HepG2 (cell line): Measurements from ENCODE around the gene ANKIB1.

Experiments
- EZH2 ChIP-seq: conservative IDR thresholded peaks from 2 replicates; pipeline ENCODE4 v1.6.1; 2012; ENCODE audit warnings: mild to moderate bottlenecking, low read depth, low read length, moderate library complexity
- FOSL1 ChIP-seq: sonication (generic); formaldehyde crosslinking; IDR thresholded peaks from 2 replicates; pipeline ENCODE4 v1.9.0; 2021; ENCODE audit warnings: missing genetic modification reagents, borderline replicate concordance
- SALL2 ChIP-seq: sonication (generic); formaldehyde crosslinking; IDR thresholded peaks from 2 replicates; pipeline ENCODE4 v1.8.1; 2023; ENCODE audit warnings: mild to moderate bottlenecking, missing genetic modification reagents, inconsistent platforms
- SMARCC2 ChIP-seq: fragments of 450-650 bp; IDR thresholded peaks from 2 replicates; pipeline ENCODE4 v1.6.1; 2017; ENCODE audit warnings: antibody characterized with exemption, mild to moderate bottlenecking
- TBL1XR1 ChIP-seq: fragments of 150-350 bp; IDR thresholded peaks from 2 replicates; pipeline ENCODE4 v1.6.1; 2014; ENCODE audit warnings: borderline replicate concordance, low read length; ENCODE audit not compliant: partially characterized antibody
- TGIF2 ChIP-seq: IDR thresholded peaks from 2 replicates; pipeline ENCODE4 v1.6.1; 2016; ENCODE audit warnings: control low read depth, missing compliant biosample characterization
- TMF1 ChIP-seq: sonication (generic); formaldehyde crosslinking; IDR thresholded peaks from 2 replicates; pipeline ENCODE4 v1.8.1; 2022; ENCODE audit warnings: low read depth, missing genetic modification reagents
- ZNF33A ChIP-seq: sonication (generic); formaldehyde crosslinking; IDR thresholded peaks from 2 replicates; pipeline ENCODE4 v1.5.1; 2020; ENCODE audit warnings: missing genetic modification reagents, mild to moderate bottlenecking, moderate library complexity, borderline replicate concordance
- TF ChIP-seq, protein P1 (sequence below): sonication (generic); formaldehyde crosslinking; IDR thresholded peaks from 2 replicates; pipeline ENCODE4 v1.5.0; 2020; ENCODE audit warnings: mild to moderate bottlenecking, missing genetic modification reagents, moderate library complexity

DNA sequence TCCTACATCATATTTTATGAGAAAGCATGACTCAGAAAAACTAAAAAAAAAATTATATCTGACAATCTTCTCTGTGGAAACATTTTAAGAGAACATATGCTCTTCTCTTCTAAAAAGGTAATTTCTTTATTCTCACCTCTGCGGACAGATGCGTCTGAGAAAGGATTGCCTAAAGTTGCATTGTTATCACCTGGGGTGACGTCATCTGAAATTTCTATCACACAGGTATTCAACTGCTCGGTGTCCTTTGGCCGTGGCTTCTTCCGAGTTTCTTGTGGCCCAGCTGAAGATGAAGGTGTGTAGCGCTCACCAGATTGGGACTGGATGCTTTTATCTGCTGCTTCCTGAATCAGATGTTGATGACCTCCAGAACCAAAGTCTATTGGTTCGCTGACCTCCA is 187.2 kb downstream of the ANKIB1 start:
- TF ChIP-seq, protein P1, sequence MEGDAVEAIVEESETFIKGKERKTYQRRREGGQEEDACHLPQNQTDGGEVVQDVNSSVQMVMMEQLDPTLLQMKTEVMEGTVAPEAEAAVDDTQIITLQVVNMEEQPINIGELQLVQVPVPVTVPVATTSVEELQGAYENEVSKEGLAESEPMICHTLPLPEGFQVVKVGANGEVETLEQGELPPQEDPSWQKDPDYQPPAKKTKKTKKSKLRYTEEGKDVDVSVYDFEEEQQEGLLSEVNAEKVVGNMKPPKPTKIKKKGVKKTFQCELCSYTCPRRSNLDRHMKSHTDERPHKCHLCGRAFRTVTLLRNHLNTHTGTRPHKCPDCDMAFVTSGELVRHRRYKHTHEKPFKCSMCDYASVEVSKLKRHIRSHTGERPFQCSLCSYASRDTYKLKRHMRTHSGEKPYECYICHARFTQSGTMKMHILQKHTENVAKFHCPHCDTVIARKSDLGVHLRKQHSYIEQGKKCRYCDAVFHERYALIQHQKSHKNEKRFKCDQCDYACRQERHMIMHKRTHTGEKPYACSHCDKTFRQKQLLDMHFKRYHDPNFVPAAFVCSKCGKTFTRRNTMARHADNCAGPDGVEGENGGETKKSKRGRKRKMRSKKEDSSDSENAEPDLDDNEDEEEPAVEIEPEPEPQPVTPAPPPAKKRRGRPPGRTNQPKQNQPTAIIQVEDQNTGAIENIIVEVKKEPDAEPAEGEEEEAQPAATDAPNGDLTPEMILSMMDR = no peak
- no peak for TF ChIP-seq ZNF33A (CRISPR knock-in tag)
- TF ChIP-seq FOSL1 = no peak
- no peak for TF ChIP-seq TBL1XR1
- no peak for TF ChIP-seq TGIF2
- no peak for TF ChIP-seq SMARCC2
- no peak for TF ChIP-seq SALL2 (CRISPR knock-in tag)
- no peak for TF ChIP-seq EZH2
- TF ChIP-seq TMF1 (CRISPR knock-in tag) = no peak
